HG03432 (cell line): ENCODE measurements around the gene TGFB1I1.

Source experiments
- ATAC-seq: cut with Tn5 transposase; IDR thresholded peaks from one replicate; pipeline ENCODE4 v1.9.1; 2021; ENCODE audit warnings: mild to moderate bottlenecking, moderate library complexity; ENCODE audit not compliant: unreplicated experiment

TGFB1I1 gene

DNA sequence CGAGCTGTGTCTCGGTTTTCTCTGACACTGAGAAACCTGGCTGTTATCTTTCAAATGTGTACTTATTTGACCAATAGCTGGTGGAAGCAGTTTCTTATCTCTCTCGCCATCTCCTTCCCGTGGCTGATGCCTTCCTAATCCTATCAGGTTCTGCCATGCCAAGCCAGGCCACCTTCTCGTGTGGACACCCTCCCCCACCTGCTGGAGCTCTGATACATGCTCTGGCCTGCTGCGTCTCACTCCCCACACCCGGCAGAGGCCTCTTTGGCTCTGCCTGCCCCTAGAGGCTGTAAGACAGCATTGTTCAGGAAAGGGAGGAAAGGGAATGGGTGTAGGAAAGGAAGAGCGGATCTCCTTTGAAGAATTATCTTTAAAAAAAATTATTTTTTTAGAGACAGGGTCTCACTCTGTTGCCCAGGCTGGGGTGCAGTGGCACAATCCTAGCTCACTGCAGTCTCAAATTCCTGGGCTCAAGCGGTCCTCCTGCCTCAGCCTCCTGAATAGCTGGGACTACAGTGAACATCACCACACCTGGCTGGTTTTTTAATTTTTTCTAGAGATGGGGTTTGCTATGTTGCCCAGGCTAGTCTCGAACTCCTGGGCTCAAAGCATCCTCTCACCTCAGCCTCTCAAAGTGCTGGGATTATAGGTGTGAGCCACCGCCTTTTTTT, 20.1 kb upstream of the TGFB1I1 start:
- ATAC-seq: no peak

GRCh38 chr16:31452631-31453106, 19.3 kb upstream of the TGFB1I1 start:
- ATAC-seq: no peak

- no peak for ATAC-seq
Observed at GRCh38 chr16:31453255-31454204, 18.4 kb upstream of the TGFB1I1 start.

DNA sequence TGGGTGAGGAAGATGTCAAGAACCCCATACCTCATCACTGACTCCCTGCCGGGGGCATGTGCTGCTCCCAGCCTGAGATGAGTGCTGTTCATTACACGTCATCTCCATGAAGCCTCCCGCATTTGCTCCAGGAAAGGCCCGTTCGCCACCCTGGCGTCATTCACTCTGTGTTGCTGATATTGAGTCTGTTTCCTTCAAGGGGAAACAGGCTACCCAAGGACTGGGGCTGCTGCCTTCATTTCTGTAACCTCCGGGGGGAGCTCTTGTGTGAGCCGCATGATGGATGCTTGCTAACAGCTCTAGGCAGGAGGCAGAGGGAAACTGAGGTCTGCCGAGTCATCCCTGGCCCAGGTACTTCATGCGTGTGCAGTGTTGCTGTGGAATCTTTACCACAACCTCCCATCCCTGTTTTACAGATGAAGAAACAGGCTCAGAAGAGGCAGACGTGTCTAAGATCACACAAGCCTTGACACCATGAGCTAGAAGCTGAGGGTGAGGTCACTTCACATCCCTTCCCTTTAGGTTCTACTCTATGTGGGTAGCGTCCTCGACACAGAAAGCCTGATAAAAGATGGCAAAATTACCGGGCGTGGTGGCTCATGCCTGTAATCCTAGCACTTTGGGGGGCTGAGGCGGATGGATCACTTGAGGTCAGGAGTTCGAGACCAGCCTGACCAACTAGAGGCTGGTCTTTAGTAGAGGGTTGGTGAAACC, 16.2 kb upstream of the TGFB1I1 start:
- ATAC-seq: no peak

- ATAC-seq: no peak
Observed at GRCh38 chr16:31456988-31457360, 15.0 kb upstream of the TGFB1I1 start.

DNA sequence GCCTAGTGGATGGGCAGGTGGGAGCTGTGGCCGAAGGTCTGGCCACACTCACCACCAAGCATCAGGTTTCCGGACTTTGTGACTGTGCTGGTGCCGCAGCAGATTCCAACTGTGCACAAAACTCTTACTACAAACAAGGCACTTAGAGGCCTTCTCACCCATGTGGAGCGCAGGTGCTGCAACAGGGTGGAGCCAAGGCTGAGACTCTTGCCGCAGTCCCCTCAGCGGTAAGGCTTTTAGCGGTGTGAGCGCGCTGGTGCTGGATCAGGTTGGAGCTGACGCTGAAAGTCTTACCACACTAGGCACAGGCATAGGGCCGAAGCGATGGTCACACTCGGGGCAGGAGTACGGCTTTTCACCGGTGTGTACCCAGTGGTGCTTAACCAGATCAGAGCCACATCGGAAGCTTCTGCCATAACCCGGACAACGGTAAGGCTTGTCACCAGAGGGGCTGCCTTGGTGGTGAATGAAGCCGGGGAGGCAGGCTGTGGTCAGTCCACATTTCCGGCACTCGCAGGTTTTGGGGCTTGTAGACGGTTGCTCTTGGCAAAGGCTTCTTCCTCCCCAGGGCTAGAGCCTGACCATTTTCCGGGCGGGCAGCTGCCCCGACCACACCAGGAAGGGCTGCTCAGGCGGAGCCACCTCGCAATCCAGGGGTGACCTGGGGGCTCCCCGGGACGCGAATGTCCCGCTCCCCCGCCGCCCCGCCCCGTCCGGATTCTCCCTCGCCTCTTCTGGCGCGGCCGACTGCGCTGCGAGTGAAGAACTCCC, 13.7 kb upstream of the TGFB1I1 start:
- ATAC-seq: peak; percentile 8

- ATAC-seq: peak; percentile 81
Observed at GRCh38 chr16:31458844-31459686, 12.9 kb upstream of the TGFB1I1 start, which contains the start of gene ARMC5. TSS of gene ARMC5 (plus strand) at chr16:31459501. CDS start at chr16:31459525, 24 bp downstream.

GRCh38 chr16:31459687-31460581, 12.0 kb upstream of the TGFB1I1 start:
- ATAC-seq: peak; percentile 77

DNA sequence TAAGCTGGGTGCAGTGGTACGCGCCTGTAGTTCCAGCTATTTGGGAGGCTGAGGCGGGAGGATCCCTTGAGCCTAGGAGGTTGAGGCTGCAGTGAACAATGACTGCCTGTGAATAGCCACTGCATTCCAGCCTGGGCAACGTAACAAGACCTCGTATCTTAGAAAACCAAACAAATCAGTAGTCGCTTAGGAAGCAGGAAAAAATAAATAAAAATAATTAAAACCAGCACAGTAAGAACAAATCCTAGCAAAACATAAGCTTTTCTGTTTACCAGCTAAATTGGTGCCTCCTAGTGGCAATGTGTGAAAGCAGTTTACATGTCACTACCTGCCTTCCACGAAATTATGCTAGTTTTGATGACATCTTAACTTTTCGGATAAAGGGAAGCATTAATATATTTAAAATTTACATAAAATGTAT, 11.4 kb upstream of the TGFB1I1 start:
- ATAC-seq: no peak

GRCh38 chr16:31461201-31461920, 10.6 kb upstream of the TGFB1I1 start:
- ATAC-seq: no peak

DNA sequence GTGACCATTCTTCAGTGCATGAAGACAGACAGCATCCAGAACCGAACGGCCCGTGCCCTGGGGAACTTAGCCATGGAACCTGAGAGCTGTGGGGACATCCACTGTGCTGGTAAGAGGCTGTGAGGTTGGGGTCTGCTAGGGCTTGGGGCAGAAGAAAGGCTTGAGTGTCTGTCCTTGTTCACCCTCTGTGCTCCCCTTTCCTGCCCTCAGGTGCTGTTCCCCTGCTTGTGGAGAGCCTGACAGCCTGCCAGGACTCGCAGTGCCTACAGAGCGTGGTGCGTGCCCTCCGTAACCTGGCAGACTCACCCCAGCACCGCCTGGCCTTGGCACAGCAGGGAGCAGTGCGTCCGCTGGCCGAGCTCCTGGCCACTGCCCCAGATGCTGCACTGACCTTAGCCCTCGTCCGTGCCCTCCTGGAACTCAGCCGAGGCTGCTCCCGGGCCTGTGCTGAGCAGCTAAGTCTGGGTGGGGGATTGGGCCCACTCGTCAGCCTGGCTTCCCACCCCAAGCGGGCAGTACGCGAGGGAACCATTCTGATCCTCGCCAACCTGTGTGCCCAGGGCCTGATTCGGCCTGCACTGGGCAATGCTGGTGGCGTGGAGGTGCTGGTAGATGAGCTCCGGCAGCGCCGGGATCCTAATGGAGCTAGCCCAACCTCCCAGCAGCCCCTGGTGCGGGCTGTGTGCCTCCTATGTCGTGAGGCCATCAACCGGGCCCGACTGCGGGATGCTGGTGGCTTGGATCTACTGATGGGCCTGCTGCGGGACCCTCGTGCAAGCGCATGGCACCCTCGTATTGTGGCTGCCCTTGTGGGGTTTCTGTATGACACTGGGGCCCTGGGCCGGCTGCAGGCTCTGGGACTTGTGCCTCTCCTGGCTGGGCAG, 9.8 kb upstream of the TGFB1I1 start:
- no peak for ATAC-seq

GRCh38 chr16:31464348-31464769, 7.6 kb upstream of the TGFB1I1 start:
- no peak for ATAC-seq

- no peak for ATAC-seq
Observed at GRCh38 chr16:31464781-31465260, 7.1 kb upstream of the TGFB1I1 start.

GRCh38 chr16:31465788-31466370, 6.1 kb upstream of the TGFB1I1 start:
- no peak for ATAC-seq

DNA sequence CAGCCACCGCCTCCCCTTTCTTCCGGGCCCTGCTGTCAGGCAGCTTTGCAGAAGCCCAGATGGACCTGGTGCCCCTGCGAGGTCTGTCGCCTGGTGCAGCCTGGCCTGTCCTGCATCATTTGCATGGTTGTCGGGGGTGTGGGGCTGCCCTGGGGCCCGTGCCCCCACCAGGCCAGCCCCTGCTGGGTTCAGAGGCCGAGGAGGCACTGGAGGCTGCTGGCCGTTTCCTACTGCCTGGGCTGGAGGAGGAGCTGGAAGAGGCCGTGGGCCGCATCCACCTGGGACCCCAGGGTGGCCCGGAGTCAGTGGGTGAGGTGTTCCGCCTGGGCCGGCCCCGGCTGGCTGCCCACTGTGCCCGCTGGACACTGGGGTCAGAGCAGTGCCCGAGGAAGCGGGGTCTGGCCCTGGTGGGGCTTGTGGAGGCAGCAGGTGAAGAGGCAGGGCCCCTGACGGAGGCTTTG, 5.5 kb upstream of the TGFB1I1 start:
- ATAC-seq: no peak

- peak; percentile 54 for ATAC-seq
Observed at GRCh38 chr16:31467151-31467773, 4.7 kb upstream of the TGFB1I1 start.
